A673 (cell line): ENCODE results near the gene GLI2. TPM values are rescaled to one million over a fixed set of nuclear protein-coding genes. Genes with fewer than 3 reads are reported as not detected.

Source experiments
- BruUV-seq: library from RNA; stranded (reverse); fragments of 400-500 nt; replicated peaks from 2 replicates; lab custom pipeline; 2021; lab: Mats Ljungman, UMichigan
- CTCF ChIA-PET: fragments of 300-600 bp; sonication (Branson Sonifier 250); formaldehyde crosslinking; loops from one replicate; lab custom pipeline; 2022; ENCODE audit warnings: antibody characterized with exemption; lab: Charles Lee
- POLR2A ChIA-PET: fragments of 300-600 bp; sonication (Branson Sonifier 250); formaldehyde crosslinking; loops from one replicate; lab custom pipeline; 2022; ENCODE audit warnings: antibody characterized with exemption; ENCODE audit not compliant: low non-redundant PET; lab: Charles Lee
- DNase-seq: peaks from one replicate; pipeline ENCODE4 v3.0.0-alpha.2; 2015; ENCODE audit warnings: low spot score
- H3K27ac ChIP-seq: fragments of 200-600 bp; sonication (generic); 2 replicates; pipeline ENCODE4 v1.5.1; 2016; ENCODE audit warnings: mixed run types, low read depth, mild to moderate bottlenecking, mixed read lengths, antibody characterized with exemption, low read length; ENCODE audit not compliant: poor library complexity, severe bottlenecking
- H3K27me3 ChIP-seq: fragments of 200-600 bp; sonication (generic); replicated peaks from 2 replicates; pipeline ENCODE4 v1.6.1; 2017; ENCODE audit warnings: mixed run types, low read depth, mild to moderate bottlenecking, mixed read lengths, antibody characterized with exemption, low read length; ENCODE audit not compliant: insufficient read depth, poor library complexity
- H3K36me3 ChIP-seq: fragments of 200-600 bp; sonication (generic); 2 replicates; pipeline ENCODE4 v1.6.1; 2016; ENCODE audit warnings: mixed run types, mild to moderate bottlenecking, mixed read lengths, antibody characterized with exemption, low read length; ENCODE audit not compliant: insufficient read depth, poor library complexity, severe bottlenecking
- H3K4me1 ChIP-seq: fragments of 200-600 bp; sonication (generic); 2 replicates; pipeline ENCODE4 v1.6.1; 2017; ENCODE audit warnings: mixed run types, mild to moderate bottlenecking, mixed read lengths, antibody characterized with exemption, low read length; ENCODE audit not compliant: insufficient read depth, poor library complexity, severe bottlenecking
- H3K4me3 ChIP-seq: fragments of 200-600 bp; sonication (generic); 2 replicates; pipeline ENCODE4 v1.5.1; 2016; ENCODE audit warnings: low read depth, mixed run types, mild to moderate bottlenecking, mixed read lengths, low read length; ENCODE audit not compliant: poor library complexity, severe bottlenecking
- H3K9me3 ChIP-seq: fragments of 200-600 bp; sonication (generic); 2 replicates; pipeline ENCODE4 v1.6.1; 2016; ENCODE audit warnings: mixed run types, low read depth, mild to moderate bottlenecking, mixed read lengths, antibody characterized with exemption, low read length; ENCODE audit not compliant: poor library complexity, severe bottlenecking
- EZH2 ChIP-seq: fragments of 200-600 bp; sonication (generic); IDR thresholded peaks from 2 replicates; pipeline ENCODE4 v1.6.1; 2017; ENCODE audit warnings: borderline replicate concordance, low read depth, mild to moderate bottlenecking, mixed read lengths, antibody characterized with exemption, low read length; ENCODE audit not compliant: poor library complexity, severe bottlenecking
- intact Hi-C: fragments of 100-400 bp; cut with micrococcal nuclease; formaldehyde crosslinking; loops from one replicate; pipeline ENCODE4 v1.10.0; 2022; ENCODE audit not compliant: unreplicated experiment
- total RNA-seq: library from RNA; stranded (reverse); gene quantifications from 2 replicates; pipeline ENCODE4 v1.2.3, GENCODE V29; 2021
- TF ChIP-seq, protein P1 (sequence below): fragments of 300-800, 200-600 bp; sonication (generic); conservative IDR thresholded peaks from 2 replicates; pipeline ENCODE4 v1.5.1; 2017; ENCODE audit warnings: low read depth, mild to moderate bottlenecking, antibody characterized with exemption, low read length, moderate library complexity, mixed read lengths

The GLI2 gene
- total RNA-seq, 1 experiment from 2014 or later, result 8.1 TPM

DNA sequence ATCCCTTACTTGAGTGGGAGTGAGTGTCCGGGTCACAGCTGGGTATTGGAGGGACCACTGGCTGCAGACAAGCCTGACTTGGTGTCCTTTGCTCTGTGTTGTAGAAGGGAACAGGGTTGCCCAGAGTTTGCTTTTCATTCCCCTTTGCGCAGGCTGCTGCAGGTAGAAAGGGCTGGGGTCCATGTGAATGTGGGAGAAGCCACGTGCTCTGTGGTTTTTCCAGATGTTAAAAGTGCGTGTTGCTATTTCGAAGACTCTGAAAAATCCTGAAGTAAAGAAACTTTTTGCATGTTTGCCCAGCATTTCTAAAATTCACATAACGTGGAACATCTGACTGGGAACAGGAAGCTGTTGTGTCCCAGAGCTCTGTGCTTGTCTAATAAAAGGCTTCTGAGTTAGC is 28.8 kb downstream of the GLI2 start:
- intact Hi-C loops, result no loop called here
- Histone ChIP-seq H3K4me1 (peaks cover 9% of the 10 kb centered on the region), H3K27me3 (no peaks in the 10 kb centered on the region), H3K36me3 (no peaks in the 10 kb centered on the region), H3K27ac (no peak overlapping the region), H3K4me3 (no peak overlapping the region), H3K9me3 (no peaks in the 10 kb centered on the region)
- BruUV-seq, result no TSS peak
- TF ChIP-seq, protein P1, sequence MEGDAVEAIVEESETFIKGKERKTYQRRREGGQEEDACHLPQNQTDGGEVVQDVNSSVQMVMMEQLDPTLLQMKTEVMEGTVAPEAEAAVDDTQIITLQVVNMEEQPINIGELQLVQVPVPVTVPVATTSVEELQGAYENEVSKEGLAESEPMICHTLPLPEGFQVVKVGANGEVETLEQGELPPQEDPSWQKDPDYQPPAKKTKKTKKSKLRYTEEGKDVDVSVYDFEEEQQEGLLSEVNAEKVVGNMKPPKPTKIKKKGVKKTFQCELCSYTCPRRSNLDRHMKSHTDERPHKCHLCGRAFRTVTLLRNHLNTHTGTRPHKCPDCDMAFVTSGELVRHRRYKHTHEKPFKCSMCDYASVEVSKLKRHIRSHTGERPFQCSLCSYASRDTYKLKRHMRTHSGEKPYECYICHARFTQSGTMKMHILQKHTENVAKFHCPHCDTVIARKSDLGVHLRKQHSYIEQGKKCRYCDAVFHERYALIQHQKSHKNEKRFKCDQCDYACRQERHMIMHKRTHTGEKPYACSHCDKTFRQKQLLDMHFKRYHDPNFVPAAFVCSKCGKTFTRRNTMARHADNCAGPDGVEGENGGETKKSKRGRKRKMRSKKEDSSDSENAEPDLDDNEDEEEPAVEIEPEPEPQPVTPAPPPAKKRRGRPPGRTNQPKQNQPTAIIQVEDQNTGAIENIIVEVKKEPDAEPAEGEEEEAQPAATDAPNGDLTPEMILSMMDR, result no peak
- TF ChIP-seq EZH2, result no peak
- POLR2A ChIA-PET, result no interaction called here
- CTCF ChIA-PET, result no interaction called here
- DNase-seq, result no peak

DNA sequence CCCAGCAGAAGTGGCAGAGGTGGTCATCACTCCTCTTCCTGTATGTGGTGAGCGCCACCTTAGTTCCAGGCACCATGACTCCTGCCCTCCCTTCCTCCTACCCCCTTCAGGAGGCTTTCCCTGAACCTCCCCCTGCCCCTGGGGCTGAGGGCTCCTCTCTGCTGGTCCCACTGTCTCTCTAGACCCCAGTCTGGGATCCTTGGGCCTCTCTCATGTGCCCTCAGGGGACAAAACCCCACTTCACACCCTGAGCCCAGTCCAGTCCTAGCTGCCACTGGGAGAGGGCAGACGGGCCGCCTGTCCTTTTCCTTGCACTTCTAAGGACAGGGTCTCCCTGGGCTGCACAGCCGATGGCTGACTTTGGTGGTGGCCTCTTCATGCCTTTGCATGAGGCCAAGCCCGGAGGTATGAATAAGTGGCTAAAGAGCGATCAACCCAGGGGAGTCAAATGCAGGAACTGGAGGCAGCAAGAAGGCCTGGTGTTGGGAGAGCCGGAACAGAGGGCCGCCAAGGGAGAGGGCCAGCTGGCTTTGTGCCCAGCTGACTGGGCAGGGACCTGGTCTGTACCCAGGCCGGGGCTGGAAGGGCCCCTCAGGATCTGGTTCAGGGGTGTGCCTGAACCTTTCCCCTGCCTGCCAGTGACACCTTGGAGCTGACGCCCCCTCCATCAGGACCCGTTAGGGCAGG is 29.5 kb downstream of the GLI2 start:
- H3K27ac ChIP-seq, result no peak overlapping the region
- H3K27me3 ChIP-seq, result no peaks in the 10 kb centered on the region
- no peaks in the 10 kb centered on the region for H3K36me3 ChIP-seq
- no peak for TF ChIP-seq EZH2
- TF ChIP-seq, protein P1, result no peak
- ChIA-PET CTCF (interaction anchor here (0.6 kb wide), 1 partner anchor 30 kb away, joined by 3 read pairs; no protein-coding TSS in a partner anchor), POLR2A (no interaction called here)
- no TSS peak for BruUV-seq
- H3K9me3 ChIP-seq, result no peaks in the 10 kb centered on the region
- H3K4me3 ChIP-seq, result no peak overlapping the region
- DNase-seq, result no peak
- peaks cover 9% of the 10 kb centered on the region for H3K4me1 ChIP-seq
- intact Hi-C loops, result no loop called here

DNA sequence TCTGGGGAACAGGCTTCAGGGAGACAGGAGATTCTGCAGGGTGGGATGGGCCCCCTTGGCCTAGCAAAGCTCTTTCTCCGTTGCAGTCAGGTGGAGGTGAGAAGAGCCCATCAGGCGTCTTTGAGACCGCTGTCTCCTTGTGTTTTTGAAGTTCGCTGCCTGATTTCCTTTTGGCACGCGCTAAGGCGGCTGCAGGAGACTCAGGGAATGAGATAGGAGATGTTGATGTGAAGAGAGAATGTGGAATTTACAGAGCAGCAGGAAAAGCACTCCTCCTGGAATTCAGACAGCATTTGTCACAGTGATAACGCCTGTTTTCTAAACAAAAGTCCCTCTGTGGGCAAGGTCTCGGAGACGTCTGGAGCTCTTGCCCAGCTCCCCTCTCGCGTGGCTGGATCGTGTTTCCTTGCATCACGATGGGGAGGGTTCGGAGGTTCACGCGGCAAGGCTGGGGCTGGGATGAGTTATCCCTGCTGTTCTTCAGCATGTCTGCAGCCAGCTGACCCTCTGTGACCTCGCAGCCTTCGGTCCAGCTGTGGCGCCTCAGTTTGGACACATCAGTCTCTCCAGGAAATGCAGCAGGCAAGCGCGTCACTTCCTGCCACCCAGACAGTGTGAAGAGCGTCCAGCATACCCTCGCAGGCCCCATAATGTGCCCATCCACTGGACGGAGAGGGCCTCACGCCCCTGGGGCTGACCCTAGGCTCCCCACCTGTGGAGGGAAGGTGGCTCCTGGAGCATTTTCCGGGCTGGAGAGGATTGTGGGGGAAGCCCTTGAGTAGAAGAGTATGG is 30.2 kb downstream of the GLI2 start:
- BruUV-seq, result no TSS peak
- no peaks in the 10 kb centered on the region for H3K9me3 ChIP-seq
- intact Hi-C loops, result no loop called here
- peaks cover 9% of the 10 kb centered on the region for H3K4me1 ChIP-seq
- CTCF ChIA-PET, result interaction anchor here (0.6 kb wide), 1 partner anchor 31 kb away, joined by 3 read pairs; no protein-coding TSS in a partner anchor
- TF ChIP-seq, protein P1, result no peak
- TF ChIP-seq EZH2, result no peak
- H3K4me3 ChIP-seq, result no peak overlapping the region
- POLR2A ChIA-PET, result no interaction called here
- H3K36me3 ChIP-seq, result no peaks in the 10 kb centered on the region
- no peak overlapping the region for H3K27ac ChIP-seq
- DNase-seq, result no peak
- H3K27me3 ChIP-seq, result no peaks in the 10 kb centered on the region
